Aorta (tissue), 5 donors: ENCODE measurements around the gene RPE. TPM values are rescaled to one million over a fixed set of nuclear protein-coding genes. Genes with fewer than 3 reads are reported as not detected.

Experiments
- ATAC-seq: fragments of 200-7000 bp; cut with Tn5 transposase; one replicate; pipeline ENCODE4 v1.9.1; 2022; ENCODE audit warnings: moderate library complexity; ENCODE audit not compliant: low FRiP score
- DNase-seq, 2 donors: peaks; one replicate each; pipeline ENCODE4 v3.0.0-alpha.2; 2020
- H3K27ac ChIP-seq, 2 donors: one replicate each; pipeline ENCODE4 v1.5.1; 2013; ENCODE audit warnings: low read length in 2 of 2, mild to moderate bottlenecking in 2 of 2, moderate library complexity in 2 of 2, control low read depth in 1 of 2, inconsistent platforms in 1 of 2, low read depth in 1 of 2
- H3K27me3 ChIP-seq, 2 donors: one replicate each; pipeline ENCODE4 v1.6.1; 2013; ENCODE audit warnings: control low read depth in 1 of 2, low read length in 1 of 2, mild to moderate bottlenecking in 1 of 2, moderate library complexity in 1 of 2; ENCODE audit not compliant: insufficient read depth in 2 of 2, control insufficient read depth in 1 of 2
- H3K36me3 ChIP-seq, 2 donors: one replicate each; pipeline ENCODE4 v1.6.1; 2013; ENCODE audit warnings: control low read depth in 1 of 2, low read length in 1 of 2, mild to moderate bottlenecking in 1 of 2; ENCODE audit not compliant: insufficient read depth in 2 of 2, control insufficient read depth in 1 of 2
- H3K4me1 ChIP-seq, 2 donors: one replicate each; pipeline ENCODE4 v1.6.1; 2013; ENCODE audit warnings: low read length in 2 of 2, control low read depth in 1 of 2, mild to moderate bottlenecking in 1 of 2, moderate library complexity in 1 of 2; ENCODE audit not compliant: insufficient read depth in 2 of 2, control insufficient read depth in 1 of 2
- H3K4me3 ChIP-seq, 2 donors: one replicate each; pipeline ENCODE4 v1.5.1; 2013; ENCODE audit warnings: low read length in 2 of 2, control low read depth in 1 of 2, mild to moderate bottlenecking in 1 of 2
- H3K9me3 ChIP-seq: one replicate; pipeline ENCODE4 v1.6.1; 2013; ENCODE audit warnings: mild to moderate bottlenecking, low read length; ENCODE audit not compliant: control insufficient read depth
- WGBS, 2 donors: extraction: QIAGEN DNeasy Blood & Tissue Kit; methylation state at CpG; one replicate each; pipeline ENCODE4 v1.1.7; 2013; 5-methylcytosine and 5-hydroxymethylcytosine counted together
- intact Hi-C, 2 donors: fragments of 100-400 bp; cut with DNase I; formaldehyde crosslinking; loops; one replicate each; pipeline versions ENCODE4 v1.14.2 to v1.15.0; 2022
- polyA plus RNA-seq, 2 donors: library from polyadenylated mRNA; stranded (reverse); fragments of 200-250 nt; gene quantifications; one replicate each; pipeline ENCODE4 v1.2.3, GENCODE V29; 2013
- total RNA-seq, 2 donors: library from RNA; stranded (reverse); fragmentation: NEBNext Ultra II Directional; extraction: Animal tissue kit (Norgen Biotek cat#: 25700); gene quantifications; one replicate each; pipeline ENCODE4 v1.2.1, GENCODE V29; 2021
- donor health status: healthy with polysubstance abuse.
- donor health status: Bipolar disorder and iron deficiency.
- donor health status: DM: no; HTN: no; CAD: no.
- donor health status: DM: no; HTN: no; CAD: no.
- donor health status: DM: yes; HTN: yes; CAD: no.

The RPE gene
- total and polyA plus RNA-seq, 4 donors = 19.9 to 50.6 (median 31.4) TPM

- peaks cover 2 to 4% of the 10 kb centered on the region in 2 donors for H3K36me3 ChIP-seq
- H3K27me3 ChIP-seq = no peaks in the 10 kb centered on the region
- intact Hi-C loops = no loop called here
- H3K4me3 ChIP-seq = no peak overlapping the region
- no peak for DNase-seq
- ATAC-seq = no peak
- H3K9me3 ChIP-seq = peaks cover 2% of the 10 kb centered on the region
- H3K27ac ChIP-seq = no peak overlapping the region
- 11 to 49% methylated on average over 1 of the region's 1 CpG for WGBS, 2 donors
- no peaks in the 10 kb centered on the region for H3K4me1 ChIP-seq
These were observed 47.4 kb downstream of the RPE start for GRCh38 chr2:210049831-210050230.

GRCh38 chr2:210050885-210051284 is 48.4 kb downstream of the RPE start:
- 90 to 95% methylated on average over 1 of the region's 1 CpG for WGBS, 2 donors
- no peak overlapping the region for H3K4me3 ChIP-seq
- H3K27me3 ChIP-seq = no peaks in the 10 kb centered on the region
- DNase-seq (no peak), ATAC-seq (no peak)
- intact Hi-C loops = no loop called here
- H3K4me1 ChIP-seq = no peaks in the 10 kb centered on the region
- peaks cover 2% of the 10 kb centered on the region for H3K9me3 ChIP-seq
- peaks cover 2 to 4% of the 10 kb centered on the region in 2 donors for H3K36me3 ChIP-seq
- H3K27ac ChIP-seq = no peak overlapping the region

- H3K9me3 ChIP-seq = no peaks in the 10 kb centered on the region
- WGBS, 2 donors = 96 to 100% methylated on average over 1 of the region's 1 CpG
- H3K4me1 ChIP-seq = no peaks in the 10 kb centered on the region
- H3K27me3 ChIP-seq = no peaks in the 10 kb centered on the region
- no peak for DNase-seq
- H3K4me3 ChIP-seq = no peak overlapping the region
- ATAC-seq = no peak
- intact Hi-C loops = no loop called here
- no peak overlapping the region for H3K27ac ChIP-seq
- no peaks in the 10 kb centered on the region for H3K36me3 ChIP-seq
These were observed 52.3 kb downstream of the RPE start for GRCh38 chr2:210054696-210055095.

GRCh38 chr2:210055825-210056224 is 53.4 kb downstream of the RPE start:
- H3K9me3 ChIP-seq = no peaks in the 10 kb centered on the region
- 94 to 98% methylated on average over 3 of the region's 3 CpGs for WGBS, 2 donors
- H3K4me3 ChIP-seq = no peak overlapping the region
- no peaks in the 10 kb centered on the region for H3K36me3 ChIP-seq
- no peaks in the 10 kb centered on the region for H3K4me1 ChIP-seq
- DNase-seq = no peak
- ATAC-seq = no peak
- H3K27ac ChIP-seq = no peak overlapping the region
- intact Hi-C loops = no loop called here
- no peaks in the 10 kb centered on the region for H3K27me3 ChIP-seq

DNA sequence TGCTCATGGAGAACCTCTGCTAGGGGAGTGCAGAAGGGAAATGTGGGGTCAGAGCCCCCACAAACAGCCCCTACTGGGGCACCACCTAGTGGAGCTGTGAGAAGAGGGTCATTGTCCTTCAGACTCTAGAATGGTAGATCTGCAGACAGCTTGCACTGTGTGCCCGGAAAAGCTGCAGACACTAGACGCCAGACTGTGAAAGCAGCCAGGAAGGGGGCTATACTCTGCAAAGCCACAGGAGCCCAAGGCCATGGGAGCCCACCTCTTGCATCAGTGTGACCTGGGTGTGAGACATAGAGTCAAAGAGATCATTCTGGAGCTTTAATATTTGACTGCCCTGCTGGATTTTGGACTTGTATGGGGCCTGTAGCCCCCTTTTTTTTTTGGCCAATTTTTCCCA is 60.9 kb downstream of the RPE start:
- Histone ChIP-seq H3K27ac (no peak overlapping the region), H3K36me3 (peaks cover 0 to 2% of the 10 kb centered on the region in 2 donors), H3K9me3 (no peaks in the 10 kb centered on the region), H3K27me3 (no peaks in the 10 kb centered on the region), H3K4me3 (no peak overlapping the region), H3K4me1 (no peaks in the 10 kb centered on the region)
- intact Hi-C loops = no loop called here
- DNase-seq (no peak), ATAC-seq (no peak)
- 95 to 97% methylated on average over 2 of the region's 2 CpGs for WGBS, 2 donors

Other genes starting within 250 kb of the RPE start
- gene UNC80, start 230.8 kb upstream of the RPE start, total RNA-seq = not detected
- not detected for gene UNC80, start 230.8 kb upstream of the RPE start, polyA plus RNA-seq
- gene KANSL1L, start 168.8 kb downstream of the RPE start, total RNA-seq = 10 to 100 TPM; 42.4 to 44.1 TPM
- 10 to 100 TPM in 1 of 2 donors, 1 to 10 TPM in 1; 8.1 to 16.5 TPM for gene KANSL1L, start 168.8 kb downstream of the RPE start, polyA plus RNA-seq
- gene ACADL, start 222.8 kb downstream of the RPE start, total RNA-seq = 10 to 100 TPM; 32.8 to 50.3 TPM
- 10 to 100 TPM; 12.1 to 26.5 TPM for gene ACADL, start 222.8 kb downstream of the RPE start, polyA plus RNA-seq